PFSK-1 (cell line): ENCODE measurements around the gene TCTN1.

Experiments
- FOXP2 ChIP-seq: optimal IDR thresholded peaks from 2 replicates; pipeline ENCODE3; 2011; ENCODE audit warnings: borderline replicate concordance, control low read depth, inconsistent platforms; ENCODE audit not compliant: insufficient read depth; ENCODE audit errors: extremely low read length, extremely low read depth
- POLR2AphosphoS5 ChIP-seq: IDR thresholded peaks from 2 replicates; pipeline ENCODE4 v1.6.1; 2012; ENCODE audit warnings: low read depth, mild to moderate bottlenecking, control low read depth, low read length, moderate library complexity
- SIN3A ChIP-seq: IDR thresholded peaks from 2 replicates; pipeline ENCODE4 v1.6.1; 2012; ENCODE audit warnings: mild to moderate bottlenecking, low read length, moderate library complexity, borderline replicate concordance; ENCODE audit not compliant: insufficient read depth
- TAF1 ChIP-seq: IDR thresholded peaks from 2 replicates; pipeline ENCODE4 v1.6.1; 2012; ENCODE audit warnings: low read length, control low read depth, borderline replicate concordance; ENCODE audit not compliant: insufficient read depth
- TF ChIP-seq, protein P1 (sequence below), 2 experiments: IDR thresholded peaks; 2 replicates each; pipeline versions ENCODE4 v1.6.1 to v1.8.0; 2011 to 2012; ENCODE audit warnings: low read depth in 2 of 2, low read length in 2 of 2, control low read depth in 1 of 2, inconsistent platforms in 1 of 2, mild to moderate bottlenecking in 1 of 2, moderate library complexity in 1 of 2; ENCODE audit not compliant: insufficient read depth in 1 of 2

DNA sequence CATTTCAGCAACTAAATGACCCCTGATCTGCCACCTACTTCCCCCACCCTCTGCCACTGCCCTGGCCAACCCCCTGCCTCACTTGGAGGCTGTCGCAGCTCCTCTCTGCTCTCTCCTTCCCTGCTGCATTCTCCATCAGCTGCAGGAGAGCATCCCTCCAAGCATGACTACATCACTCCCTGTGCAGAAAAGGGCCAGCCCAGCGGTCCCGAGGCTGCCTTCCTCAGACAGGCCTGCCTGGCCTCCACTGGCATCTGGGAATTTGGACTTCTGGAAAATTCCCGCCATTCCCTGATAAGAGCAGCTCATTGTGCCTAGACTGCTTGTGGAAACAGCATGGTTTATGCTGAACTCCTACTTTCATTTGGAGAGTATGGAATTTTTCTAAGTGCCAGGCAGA is 62.2 kb downstream of the TCTN1 start:
- TF ChIP-seq TAF1 (no peak), SIN3A (no peak), POLR2AphosphoS5 (no peak), FOXP2 (no peak)
- TF ChIP-seq, protein P1, sequence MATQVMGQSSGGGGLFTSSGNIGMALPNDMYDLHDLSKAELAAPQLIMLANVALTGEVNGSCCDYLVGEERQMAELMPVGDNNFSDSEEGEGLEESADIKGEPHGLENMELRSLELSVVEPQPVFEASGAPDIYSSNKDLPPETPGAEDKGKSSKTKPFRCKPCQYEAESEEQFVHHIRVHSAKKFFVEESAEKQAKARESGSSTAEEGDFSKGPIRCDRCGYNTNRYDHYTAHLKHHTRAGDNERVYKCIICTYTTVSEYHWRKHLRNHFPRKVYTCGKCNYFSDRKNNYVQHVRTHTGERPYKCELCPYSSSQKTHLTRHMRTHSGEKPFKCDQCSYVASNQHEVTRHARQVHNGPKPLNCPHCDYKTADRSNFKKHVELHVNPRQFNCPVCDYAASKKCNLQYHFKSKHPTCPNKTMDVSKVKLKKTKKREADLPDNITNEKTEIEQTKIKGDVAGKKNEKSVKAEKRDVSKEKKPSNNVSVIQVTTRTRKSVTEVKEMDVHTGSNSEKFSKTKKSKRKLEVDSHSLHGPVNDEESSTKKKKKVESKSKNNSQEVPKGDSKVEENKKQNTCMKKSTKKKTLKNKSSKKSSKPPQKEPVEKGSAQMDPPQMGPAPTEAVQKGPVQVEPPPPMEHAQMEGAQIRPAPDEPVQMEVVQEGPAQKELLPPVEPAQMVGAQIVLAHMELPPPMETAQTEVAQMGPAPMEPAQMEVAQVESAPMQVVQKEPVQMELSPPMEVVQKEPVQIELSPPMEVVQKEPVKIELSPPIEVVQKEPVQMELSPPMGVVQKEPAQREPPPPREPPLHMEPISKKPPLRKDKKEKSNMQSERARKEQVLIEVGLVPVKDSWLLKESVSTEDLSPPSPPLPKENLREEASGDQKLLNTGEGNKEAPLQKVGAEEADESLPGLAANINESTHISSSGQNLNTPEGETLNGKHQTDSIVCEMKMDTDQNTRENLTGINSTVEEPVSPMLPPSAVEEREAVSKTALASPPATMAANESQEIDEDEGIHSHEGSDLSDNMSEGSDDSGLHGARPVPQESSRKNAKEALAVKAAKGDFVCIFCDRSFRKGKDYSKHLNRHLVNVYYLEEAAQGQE (IDR thresholded peaks at IDR 0.05; ENCODE audit: insufficient read depth in 1 of 2, low read depth in 2 of 2, low read length in 2 of 2) = no peak
